NCI-H446 (cell line): ENCODE results near the gene ADK.

Source experiments
- DNase-seq, 2 experiments: peaks; one replicate each; lab custom pipeline; 2025; lab: John Stamatoyannopoulos, UW

Gene ADK

DNA sequence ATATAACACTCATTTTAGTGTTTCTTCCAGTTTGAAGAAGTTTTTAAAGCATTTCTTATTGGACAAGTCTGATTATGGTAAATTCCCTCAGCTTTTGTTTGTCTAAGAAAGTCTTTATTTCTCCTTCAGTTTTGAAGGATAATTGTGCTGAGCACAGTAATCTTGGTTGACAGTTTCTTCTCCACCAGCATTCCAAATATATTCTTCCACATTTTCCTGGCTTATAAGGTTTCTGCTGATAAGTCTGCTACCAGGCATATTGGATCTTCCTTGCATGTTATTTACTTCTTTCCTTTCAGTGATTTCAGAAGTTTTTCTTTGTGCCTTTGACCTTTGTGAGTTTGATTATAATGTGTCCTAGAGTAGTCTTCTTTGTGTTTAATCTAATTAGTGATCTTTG, 210.7 kb downstream of the ADK start:
- DNase-seq, result no peak

DNA sequence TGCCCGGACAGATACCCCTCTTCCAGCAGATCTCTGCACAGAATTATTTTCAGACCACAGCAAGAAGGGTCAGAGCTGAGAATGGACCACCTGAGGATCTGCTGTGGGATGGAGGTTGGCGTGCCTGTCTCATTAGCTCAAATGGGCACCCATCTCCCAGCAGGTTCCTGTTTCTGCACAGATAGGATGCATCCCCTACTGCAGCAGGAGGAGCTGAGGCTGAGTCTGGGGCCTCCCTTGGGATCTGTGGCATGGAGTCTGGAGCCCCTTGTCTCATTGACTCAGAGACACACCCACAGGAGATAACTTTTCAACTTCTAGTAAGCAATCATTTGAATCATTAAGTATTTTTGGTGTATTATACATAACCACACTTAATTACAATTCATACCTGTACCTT, 212.7 kb downstream of the ADK start:
- DNase-seq, result no peak

DNA sequence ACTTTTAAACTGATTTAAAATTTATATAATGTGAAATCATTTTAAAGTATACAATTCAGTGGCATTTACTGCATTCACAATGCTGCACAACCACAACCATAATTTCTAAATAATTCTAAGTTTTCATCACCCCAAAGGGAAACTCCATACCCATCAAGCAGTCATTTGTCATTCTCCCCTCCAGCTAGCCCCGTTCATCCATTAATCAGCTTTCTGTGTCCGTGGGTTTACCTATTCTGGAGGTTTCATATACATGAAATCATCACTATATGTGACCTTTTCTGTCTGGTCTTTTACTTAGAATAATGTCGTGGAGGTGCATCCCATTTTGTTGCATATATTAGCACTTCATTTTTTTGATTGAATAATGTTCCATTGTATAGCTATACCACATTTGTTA, 214.1 kb downstream of the ADK start:
- no peak for DNase-seq

DNA sequence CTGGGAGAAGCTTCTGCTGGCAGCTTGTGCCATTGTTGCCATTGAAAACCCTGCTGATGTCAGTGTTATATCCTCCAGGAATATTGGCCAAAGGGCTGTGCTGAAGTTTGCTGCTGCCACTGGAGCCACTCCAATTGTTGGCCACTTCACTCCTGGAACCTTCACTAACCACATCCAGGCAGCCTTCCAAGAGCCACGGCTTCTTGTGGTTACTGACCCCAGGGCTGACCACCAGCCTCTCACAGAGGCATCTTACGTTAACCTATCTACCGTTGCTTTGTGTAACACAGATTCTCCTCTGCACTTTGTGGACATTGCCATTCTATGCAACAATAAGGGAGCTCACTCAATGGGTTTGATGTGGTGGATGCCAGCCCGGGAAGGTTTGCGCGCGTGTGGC, 220.7 kb downstream of the ADK start:
- no peak for DNase-seq

DNA sequence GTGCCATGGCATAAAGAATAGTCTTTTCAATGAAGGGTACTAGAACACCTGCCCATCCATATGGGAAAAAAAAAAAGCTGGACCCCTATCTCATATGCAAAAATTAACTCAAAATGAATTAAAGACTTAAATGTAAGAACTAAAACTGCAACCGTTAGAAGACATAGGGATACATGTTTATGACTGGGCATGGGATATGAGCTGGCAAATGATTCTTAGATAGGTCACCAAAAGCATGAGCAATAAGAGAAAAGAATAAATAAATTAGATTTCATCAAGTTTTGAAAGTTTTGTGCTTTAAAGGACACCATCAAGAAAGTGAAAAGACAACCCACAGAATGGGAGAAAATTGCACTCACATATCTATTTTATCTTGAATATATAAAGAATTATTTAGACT, 222.0 kb downstream of the ADK start:
- no peak for DNase-seq

DNA sequence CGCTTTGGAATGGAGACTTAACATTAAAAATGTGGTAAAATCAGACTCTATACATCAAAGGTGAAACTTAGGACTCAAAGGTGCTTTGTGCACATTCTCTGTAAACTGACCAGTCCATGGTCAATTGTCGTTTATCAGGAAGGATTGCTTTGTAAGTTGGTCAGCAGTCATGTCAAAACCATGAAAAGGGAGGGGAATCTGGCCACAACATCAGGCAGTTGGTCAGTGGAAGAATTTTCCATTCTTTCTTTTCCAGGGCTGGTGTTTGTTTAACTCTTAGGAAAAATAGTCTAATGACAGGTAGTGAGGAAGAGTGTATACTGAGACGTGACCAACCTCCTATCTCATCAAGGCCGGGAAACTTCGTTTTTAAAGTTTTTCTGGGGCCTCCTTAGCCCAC, 226.5 kb downstream of the ADK start:
- no peak for DNase-seq

DNA sequence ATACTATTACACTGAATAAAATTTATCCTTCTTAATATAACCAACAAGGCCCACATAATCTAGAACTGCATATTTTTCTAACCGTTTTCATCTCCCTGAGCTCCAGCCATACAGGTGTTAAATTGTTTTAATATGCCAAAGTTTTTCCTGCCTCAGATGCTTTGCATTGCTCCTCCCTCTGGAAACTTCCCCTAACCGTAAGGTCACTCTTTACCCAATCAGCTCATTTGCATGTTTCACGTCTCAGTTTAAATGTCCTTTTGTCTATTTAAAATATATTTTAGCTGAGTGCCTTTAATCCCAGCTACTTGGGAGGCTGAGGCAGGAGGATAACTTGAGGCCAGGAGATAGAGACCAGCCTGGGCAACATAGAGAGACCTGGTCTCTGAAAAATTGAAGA, 228.5 kb downstream of the ADK start:
- DNase-seq, result no peak

DNA sequence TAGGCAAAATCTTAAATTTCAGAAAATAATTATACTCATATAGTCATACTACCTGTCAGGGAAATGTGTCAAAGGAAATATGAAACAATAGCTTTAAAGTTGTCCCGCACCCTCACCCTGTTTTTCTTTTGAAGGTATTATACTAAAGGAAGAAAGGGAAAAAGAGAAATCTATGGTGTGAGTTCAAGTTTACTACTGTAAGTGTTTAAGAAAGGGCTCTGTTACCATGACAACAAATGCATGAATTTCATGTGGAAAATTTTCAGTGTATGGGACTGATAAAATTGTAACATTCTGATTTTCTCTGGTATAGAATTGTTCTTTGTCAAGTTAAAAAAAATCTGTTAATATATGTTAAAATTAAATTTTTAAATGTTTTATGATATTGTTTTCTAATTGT, 229.8 kb downstream of the ADK start:
- DNase-seq, result no peak

DNA sequence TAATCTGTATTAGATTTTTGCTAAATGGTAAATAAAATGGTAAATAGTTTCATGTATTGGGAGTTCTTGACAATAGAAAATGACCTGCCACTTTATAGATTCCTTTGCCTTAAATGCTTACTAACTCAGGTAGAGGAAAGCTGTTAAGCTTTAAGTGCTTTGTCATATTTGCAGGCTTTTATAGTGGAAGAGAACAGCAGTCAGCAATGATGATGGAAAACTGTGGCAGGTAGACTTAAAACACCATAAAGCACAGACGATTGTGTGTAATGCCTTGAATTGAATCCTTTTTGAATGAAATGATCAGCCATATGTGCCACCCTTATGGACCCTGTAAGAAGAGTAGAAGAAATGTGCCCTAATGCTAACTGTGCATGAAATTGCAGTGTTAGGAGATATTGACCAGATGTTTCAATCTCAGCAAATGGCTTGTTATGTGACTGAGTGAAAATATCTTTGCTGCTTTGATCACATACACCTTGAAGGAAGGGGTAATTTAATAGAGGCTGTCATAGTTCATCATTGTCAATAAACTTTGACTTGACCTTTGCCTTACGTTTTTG, 230.4 kb downstream of the ADK start:
- DNase-seq, result no peak

DNA sequence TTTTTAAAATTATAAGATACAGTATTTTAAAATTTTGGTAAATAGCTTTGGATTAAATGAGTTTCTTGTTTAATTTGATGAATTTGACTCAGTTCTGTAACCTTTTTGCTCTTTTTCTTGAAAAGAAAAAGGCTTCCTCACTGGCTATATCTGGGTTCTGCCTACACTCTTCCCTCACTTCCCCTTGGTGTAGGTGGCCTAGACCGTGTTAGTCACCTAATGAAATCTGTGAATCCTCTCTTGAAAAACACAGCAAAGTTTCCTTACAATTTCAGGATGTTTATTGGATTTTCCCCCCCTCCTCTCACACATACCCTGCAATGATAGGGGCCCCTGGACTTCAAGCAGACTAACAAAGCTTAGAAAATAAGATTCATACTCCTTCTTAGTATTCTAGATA, 231.6 kb downstream of the ADK start:
- DNase-seq, result no peak

DNA sequence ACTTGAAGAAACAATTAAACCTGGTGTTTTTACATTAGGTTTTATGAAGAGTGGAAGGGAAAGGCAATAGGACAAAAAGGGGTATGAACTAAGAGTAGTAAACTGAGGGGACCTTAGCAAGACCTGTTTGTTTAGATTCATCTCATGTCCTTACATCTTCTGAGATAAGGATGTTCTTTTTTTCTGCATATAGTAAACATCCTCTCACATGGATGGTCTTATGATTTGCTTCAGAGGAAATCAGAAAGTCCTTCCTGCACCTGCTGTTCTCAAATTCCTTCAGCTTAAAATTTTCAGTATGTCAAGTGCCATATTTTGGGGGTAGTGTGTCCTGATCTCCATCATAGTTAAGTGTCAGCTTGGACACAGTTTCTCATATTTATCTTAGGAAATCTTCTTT, 232.6 kb downstream of the ADK start:
- no peak for DNase-seq

DNA sequence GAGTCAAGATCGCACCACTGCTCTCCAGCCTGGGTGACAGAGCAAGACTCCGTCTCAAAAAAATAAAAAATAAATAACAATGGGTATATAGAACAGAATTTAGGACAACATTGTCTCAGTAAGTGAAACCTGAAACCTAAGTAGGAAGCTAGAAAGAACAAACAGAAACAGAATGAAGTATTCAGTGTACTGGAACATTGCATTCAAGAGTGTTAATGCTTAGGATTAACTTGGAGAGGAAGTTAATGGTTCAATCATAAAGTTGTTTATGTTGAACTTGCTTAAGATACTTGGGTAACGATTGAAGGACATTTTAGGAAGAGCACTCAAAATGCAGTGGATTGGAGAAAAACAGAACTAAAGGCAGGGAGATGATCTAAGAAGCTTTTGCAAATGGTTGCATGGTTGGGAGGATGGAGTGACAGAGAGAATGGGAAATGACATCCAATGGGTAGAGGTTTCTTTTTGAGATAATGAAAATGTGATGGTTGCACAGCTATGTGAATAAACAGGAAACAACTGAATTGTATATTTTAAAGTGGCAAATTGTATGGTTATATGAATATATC, 233.7 kb downstream of the ADK start:
- DNase-seq, result no peak

DNA sequence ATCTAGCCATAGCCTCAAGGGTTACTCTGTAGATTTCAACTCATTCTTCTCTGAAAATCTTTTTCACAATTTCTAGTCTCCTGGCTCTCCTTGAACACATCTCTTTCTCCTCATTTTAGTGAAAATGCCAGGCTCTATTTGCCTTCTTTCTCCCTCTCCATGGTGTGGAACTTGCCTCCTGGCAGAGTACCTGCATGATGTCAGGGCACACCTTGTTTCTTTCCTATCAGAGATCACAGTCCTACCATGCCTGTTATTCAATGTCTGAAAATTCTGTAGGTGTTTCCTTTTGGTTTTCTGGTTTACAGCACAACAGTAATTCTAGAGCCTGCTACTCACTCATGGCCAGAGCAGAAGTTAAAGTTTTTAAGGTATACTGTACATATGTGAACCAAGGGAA, 237.8 kb downstream of the ADK start:
- no peak for DNase-seq

DNA sequence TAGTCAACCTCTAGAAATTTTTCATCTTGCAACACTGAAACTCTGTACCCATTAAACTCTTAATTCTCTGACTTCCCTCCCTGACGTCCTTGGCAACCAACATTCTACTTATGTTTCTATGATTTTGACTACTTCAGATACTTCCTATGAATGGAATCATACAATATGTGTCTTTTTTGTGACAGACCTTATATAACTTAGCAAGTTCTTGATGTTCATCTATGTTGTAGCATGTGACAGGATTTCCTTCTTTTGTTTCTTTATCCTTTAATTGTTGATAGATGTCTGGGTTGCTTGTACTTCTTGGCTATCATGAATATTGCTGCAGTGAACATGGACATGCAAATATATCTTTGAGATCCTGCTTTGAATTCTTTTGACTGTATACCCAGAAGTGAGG, 240.8 kb downstream of the ADK start:
- DNase-seq, result no peak

DNA sequence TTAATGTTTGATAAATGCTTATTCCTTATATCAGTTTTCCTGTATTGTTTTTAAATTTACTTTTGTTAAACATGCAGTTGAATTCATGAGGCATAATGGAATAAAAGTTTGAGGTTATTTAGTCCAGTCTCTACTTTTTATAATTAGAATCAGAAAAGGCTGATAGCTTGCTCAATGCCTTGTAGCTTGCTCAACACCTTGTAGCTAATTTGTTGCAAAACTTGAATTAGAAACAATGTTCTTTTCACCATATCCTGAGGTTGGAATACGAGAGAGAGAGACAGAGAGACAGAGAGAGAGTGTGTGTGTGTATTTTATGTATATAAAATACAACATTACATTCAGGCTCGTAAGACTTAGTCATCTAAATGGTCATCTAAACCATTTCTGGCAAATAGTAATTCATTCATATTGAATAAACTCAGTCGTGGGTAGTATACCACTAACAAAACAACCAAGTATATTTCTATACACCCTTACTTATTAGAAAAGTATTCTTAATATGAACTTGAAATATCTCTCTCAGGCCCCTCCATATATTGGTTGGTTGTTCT, 243.5 kb downstream of the ADK start:
- no peak for DNase-seq

DNA sequence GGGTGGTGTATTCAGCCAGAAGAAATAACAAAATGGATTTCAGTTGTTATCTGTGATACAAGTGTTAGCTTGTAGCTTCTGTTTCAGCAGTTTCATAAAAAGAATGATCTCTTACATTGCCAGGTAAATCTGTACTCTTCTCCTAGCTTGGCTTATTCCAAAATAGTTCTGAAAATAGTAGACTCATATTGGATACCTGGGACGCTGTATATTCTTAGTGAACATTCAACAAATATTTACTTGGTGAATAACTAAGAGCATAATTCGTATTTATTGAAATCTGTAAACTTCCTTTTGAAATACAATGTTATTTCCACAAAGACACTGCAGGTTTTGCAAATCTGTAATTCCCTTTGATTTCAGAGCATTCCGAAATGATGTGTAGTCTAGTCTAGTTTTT, 249.2 kb downstream of the ADK start:
- DNase-seq, result no peak

DNA sequence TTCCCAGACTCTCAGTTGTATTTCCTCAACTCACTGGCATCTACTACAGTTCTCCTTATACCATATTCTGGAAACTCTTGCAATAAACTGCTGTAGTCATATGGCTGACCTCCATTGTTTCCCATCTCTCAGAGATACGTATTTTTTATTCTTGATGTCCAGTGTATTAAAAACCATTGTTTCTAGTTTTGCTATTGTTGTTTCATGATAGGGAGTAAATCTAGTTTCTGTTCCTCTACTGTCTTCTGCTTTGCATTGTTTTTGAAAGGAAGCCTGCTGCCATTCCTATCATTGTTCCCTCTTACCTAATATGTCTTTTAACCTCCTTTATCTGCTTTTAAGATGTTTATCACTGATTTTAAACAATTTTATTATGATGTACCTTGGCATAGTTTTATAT, 255.0 kb downstream of the ADK start:
- DNase-seq, result no peak

DNA sequence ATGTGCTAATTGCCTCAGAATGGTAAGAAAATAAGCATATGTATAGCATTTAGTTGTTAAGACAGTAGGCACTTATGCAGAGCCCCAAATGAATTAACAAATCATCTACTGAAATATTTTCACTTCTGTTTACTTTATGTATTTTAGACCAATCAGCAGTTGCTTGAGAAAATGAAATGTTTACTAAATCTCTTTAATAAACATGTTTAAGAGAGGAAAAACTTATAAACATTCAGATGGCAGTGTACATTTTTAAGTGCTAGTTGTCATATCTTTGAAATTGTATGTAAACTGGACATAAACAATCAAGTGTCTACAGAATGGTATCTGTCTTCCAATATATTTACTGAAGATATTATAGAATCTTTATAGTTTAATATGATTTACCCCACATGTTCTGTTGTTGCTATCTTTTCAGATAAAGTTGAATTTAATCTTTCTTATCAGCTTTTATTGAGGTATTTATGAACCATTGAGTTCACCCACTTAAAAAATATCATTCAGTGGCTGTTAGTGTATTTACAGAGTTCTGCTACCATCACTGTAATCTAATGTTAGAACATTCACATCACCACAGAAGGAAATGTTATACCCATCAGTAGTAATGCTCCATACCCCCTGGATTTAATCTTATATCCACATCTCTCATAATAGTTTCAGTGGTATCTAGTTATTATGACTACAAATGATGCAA, 264.3 kb downstream of the ADK start:
- DNase-seq, result no peak

DNA sequence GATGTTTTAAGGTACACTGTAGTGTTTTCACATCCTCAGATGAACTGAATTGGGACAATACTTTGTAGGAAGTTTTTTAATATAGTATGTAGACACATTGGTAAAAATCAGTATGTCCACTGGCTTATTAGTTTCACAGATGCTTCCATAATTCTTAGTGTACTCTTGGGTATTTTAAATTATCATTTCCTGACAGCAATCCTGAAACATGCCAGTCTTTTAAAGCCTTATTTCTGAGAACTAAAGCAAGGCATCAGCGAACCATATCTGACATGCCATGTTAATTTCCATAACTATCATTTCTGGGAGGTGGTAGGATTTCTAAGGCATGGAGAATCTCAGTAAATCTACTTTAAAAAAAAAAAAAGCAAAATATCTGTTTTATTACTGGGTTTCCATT, 266.4 kb downstream of the ADK start:
- no peak for DNase-seq

DNA sequence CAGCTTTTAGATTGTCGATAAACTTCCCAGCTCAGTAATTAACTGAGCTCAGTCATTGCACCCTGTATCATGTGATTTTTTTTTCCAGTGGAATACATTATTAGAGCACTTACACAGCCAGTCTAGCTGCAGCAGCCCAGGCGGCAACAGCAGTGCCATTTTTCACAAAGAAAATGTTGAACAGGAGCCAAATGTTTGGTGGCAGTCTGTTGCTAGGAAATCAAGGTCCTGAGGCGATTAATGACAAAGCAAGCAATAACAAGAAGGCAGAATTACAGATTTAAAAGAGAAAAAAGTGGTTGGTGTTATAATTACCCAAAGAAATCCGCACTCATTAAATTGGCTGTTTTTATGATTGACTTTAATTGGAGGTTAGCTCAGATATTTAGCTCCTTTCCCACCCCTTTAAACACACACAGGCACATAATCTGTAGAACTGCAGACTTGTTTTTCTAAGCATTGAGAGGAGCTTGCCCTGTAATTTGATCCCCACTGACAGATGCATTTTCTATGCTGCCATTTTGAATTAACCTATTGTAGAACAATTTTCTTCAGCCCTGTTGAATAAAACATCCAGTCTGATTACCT, 267.4 kb downstream of the ADK start:
- DNase-seq, result peak; percentile 67 to 90

DNA sequence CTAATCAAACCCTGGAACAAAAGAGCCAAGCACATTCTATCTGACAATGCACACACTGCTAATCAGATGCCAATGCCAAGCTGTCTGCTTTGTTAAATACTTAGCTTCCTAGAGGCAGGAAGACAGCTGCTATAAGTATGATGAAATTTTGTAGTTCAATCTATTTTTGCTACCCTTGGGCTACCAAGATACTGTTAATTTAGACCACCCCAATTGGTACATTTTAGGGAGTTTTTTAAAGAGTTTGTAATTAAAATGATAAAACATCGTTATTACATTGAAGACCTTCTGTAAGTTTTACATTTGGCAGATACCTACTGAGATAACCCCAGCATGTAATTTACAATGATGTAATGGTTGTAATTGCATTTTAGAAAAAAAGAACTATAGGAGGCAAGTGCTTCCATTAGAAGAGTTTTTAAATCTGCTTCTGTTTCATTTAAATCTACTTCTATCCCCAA, 268.5 kb downstream of the ADK start:
- peak; percentile 9 to 42 for DNase-seq

DNA sequence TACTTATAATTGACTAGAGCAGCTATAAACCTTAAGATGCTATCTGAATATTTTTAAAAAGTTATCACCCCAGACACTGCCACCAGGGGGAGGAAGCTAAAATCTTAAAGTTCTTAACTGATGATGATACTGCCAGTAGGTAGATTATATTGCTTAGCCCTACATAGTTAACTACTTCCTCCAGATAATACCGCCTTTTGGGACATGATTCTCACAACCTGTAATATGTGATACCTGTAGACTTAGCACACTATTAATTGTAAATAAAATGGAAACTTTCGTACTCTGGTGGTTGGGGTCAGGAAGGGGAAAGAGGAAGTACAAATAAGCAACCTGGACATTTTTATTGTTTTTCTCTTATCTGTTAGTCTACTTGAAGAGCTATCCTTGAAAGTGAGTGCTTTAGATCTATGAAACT, 268.9 kb downstream of the ADK start:
- peak in 1 of 2 experiments; percentile 20 for DNase-seq

DNA sequence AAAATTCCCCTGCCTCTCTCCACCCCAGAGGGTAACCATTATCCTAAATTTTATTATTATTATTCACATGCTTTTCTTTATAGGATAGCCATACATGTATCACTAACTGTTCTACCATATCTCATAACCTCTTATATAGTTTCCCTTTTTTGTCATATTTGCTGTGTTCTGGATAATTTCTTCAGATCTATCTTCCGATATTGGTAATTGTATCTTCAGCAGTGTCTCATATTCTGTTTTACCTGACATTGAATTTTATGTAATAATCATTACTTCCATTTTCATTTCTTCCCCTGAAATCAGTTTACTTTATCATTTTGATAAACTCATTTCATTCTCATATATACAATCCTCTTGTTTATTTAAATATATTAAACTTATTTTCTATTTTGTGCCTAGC, 273.5 kb downstream of the ADK start:
- no peak for DNase-seq
